Measurements from ENCODE around the gene CCL5.
"Not testable (repeated sequence)": the region's sequence is repeated elsewhere in the genome, so short reads cannot be mapped to it uniquely, and the experiment has no call there.

The CCL5 gene

GRCh38 chr17:35897772-35898171, 17.6 kb upstream of the CCL5 start:
- DNase-seq: not testable (repeated sequence)

- peak; percentile 14 for DNase-seq
Measured at GRCh38 chr17:35895636-35896587, 15.8 kb upstream of the CCL5 start.

GRCh38 chr17:35894206-35894605, 14.0 kb upstream of the CCL5 start:
- DNase-seq: no peak

GRCh38 chr17:35893751-35894150, 13.6 kb upstream of the CCL5 start:
- no peak for DNase-seq

- peak; percentile 70 for DNase-seq
Measured at GRCh38 chr17:35892091-35893035, 12.2 kb upstream of the CCL5 start.

- no peak for DNase-seq
Measured at GRCh38 chr17:35891269-35891668, 11.1 kb upstream of the CCL5 start.

- peak; percentile 16 for DNase-seq
Measured at GRCh38 chr17:35890774-35891155, 10.6 kb upstream of the CCL5 start.

GRCh38 chr17:35889818-35890773, 9.9 kb upstream of the CCL5 start:
- no peak for DNase-seq

- DNase-seq: peak; percentile 17
Measured at GRCh38 chr17:35889241-35889640, 9.1 kb upstream of the CCL5 start.

- no peak for DNase-seq
Measured at GRCh38 chr17:35878361-35878760, 1.8 kb downstream of the CCL5 start.

- no peak for DNase-seq
Measured at GRCh38 chr17:35877345-35878029, 2.7 kb downstream of the CCL5 start.

GRCh38 chr17:35876534-35876933, 3.6 kb downstream of the CCL5 start:
- no peak for DNase-seq

- no peak for DNase-seq
Measured at GRCh38 chr17:35875800-35876139, 4.4 kb downstream of the CCL5 start.

GRCh38 chr17:35875072-35875799, 4.9 kb downstream of the CCL5 start:
- no peak for DNase-seq

- DNase-seq: no peak
Measured at GRCh38 chr17:35872196-35872980, 7.8 kb downstream of the CCL5 start.

- peak; percentile 40 for DNase-seq
Measured at GRCh38 chr17:35870906-35871819, 9.0 kb downstream of the CCL5 start.

GRCh38 chr17:35868737-35869136, 11.4 kb downstream of the CCL5 start, which contains the start of gene HEATR9:
Gene HEATR9 (minus strand): TSS chr17:35868891. CDS start chr17:35868742, 149 bp downstream.
- no peak for DNase-seq

- DNase-seq: no peak
Measured at GRCh38 chr17:35867574-35867973, 12.6 kb downstream of the CCL5 start.

GRCh38 chr17:35866341-35866950, 13.7 kb downstream of the CCL5 start:
- no peak for DNase-seq
